H9 (cell line): ENCODE results near the gene RASA3. TPM values are rescaled to one million over a fixed set of nuclear protein-coding genes. Genes with fewer than 3 reads are reported as not detected.

Experiments used
- DNase-seq: peaks from one replicate; pipeline ENCODE4 v3.0.0-alpha.2; 2017
- H2AFZ ChIP-seq: one replicate; pipeline ENCODE4 v1.6.1; 2013; ENCODE audit warnings: mild to moderate bottlenecking, low read length, control low read depth, moderate library complexity
- H2AK5ac ChIP-seq: 2 replicates; pipeline ENCODE4 v1.6.1; 2013; ENCODE audit warnings: low read length, control low read depth, mixed read lengths; ENCODE audit not compliant: insufficient read length
- H2BK120ac ChIP-seq: one replicate; pipeline ENCODE4 v1.6.1; 2013; ENCODE audit warnings: low read depth, mild to moderate bottlenecking, low read length, control low read depth, inconsistent platforms; ENCODE audit not compliant: poor library complexity, severe bottlenecking
- H2BK12ac ChIP-seq: 2 replicates; pipeline ENCODE4 v1.6.1; 2013; ENCODE audit warnings: low read length, control low read depth, mixed read lengths, low read depth; ENCODE audit not compliant: insufficient read length
- H2BK15ac ChIP-seq: 2 replicates; pipeline ENCODE4 v1.6.1; 2013; ENCODE audit warnings: low read depth, low read length, control low read depth
- H2BK20ac ChIP-seq: one replicate; pipeline ENCODE4 v1.6.1; 2013; ENCODE audit warnings: low read depth, mild to moderate bottlenecking, low read length, control low read depth, inconsistent platforms; ENCODE audit not compliant: poor library complexity, severe bottlenecking
- H2BK5ac ChIP-seq: 2 replicates; pipeline ENCODE4 v1.6.1; 2013; ENCODE audit warnings: low read length, control low read depth, mixed read lengths; ENCODE audit not compliant: insufficient read length
- H3K14ac ChIP-seq: 2 replicates; pipeline ENCODE4 v1.6.1; 2013; ENCODE audit warnings: low read length, control low read depth; ENCODE audit not compliant: insufficient read depth
- H3K18ac ChIP-seq: 2 replicates; pipeline ENCODE4 v1.6.1; 2013; ENCODE audit warnings: low read depth, mild to moderate bottlenecking, mixed read lengths, low read length, control low read depth; ENCODE audit not compliant: insufficient read length
- H3K23ac ChIP-seq: 2 replicates; pipeline ENCODE4 v1.6.1; 2013; ENCODE audit warnings: low read length, control low read depth, mixed read lengths, low read depth; ENCODE audit not compliant: insufficient read length
- H3K23me2 ChIP-seq: 2 replicates; pipeline ENCODE4 v1.6.1; 2013; ENCODE audit warnings: low read depth, mild to moderate bottlenecking, mixed read lengths, low read length, control low read depth; ENCODE audit not compliant: insufficient read length, poor library complexity, severe bottlenecking
- H3K27ac ChIP-seq: 2 replicates; pipeline ENCODE4 v1.5.1; 2013; ENCODE audit warnings: low read length, control low read depth, mixed read lengths, low read depth; ENCODE audit not compliant: insufficient read length
- H3K27me3 ChIP-seq: 2 replicates; pipeline ENCODE4 v1.6.1; 2013; ENCODE audit warnings: low read length, control low read depth, inconsistent platforms; ENCODE audit not compliant: insufficient read depth
- H3K4ac ChIP-seq: 2 replicates; pipeline ENCODE4 v1.6.1; 2013; ENCODE audit warnings: low read depth, mild to moderate bottlenecking, control low read depth, inconsistent platforms, low read length, moderate library complexity
- H3K4me1 ChIP-seq: 2 replicates; pipeline ENCODE4 v1.6.1; 2013; ENCODE audit warnings: low read length, control low read depth, inconsistent platforms; ENCODE audit not compliant: insufficient read depth
- H3K4me2 ChIP-seq: 2 replicates; pipeline ENCODE4 v1.6.1; 2013; ENCODE audit warnings: low read length, control low read depth, mixed read lengths; ENCODE audit not compliant: insufficient read length, insufficient read depth
- H3K56ac ChIP-seq: 2 replicates; pipeline ENCODE4 v1.6.1; 2013; ENCODE audit warnings: low read depth, mild to moderate bottlenecking, mixed read lengths, low read length, control low read depth; ENCODE audit not compliant: insufficient read length
- H3K79me1 ChIP-seq: 2 replicates; pipeline ENCODE4 v1.6.1; 2013; ENCODE audit warnings: low read depth, mild to moderate bottlenecking, moderate library complexity, low read length, control low read depth, inconsistent platforms; ENCODE audit not compliant: insufficient read depth, poor library complexity, severe bottlenecking
- H3K79me2 ChIP-seq: 2 replicates; pipeline ENCODE4 v1.6.1; 2013; ENCODE audit warnings: low read length, control low read depth, inconsistent platforms; ENCODE audit not compliant: insufficient read depth
- H3K9ac ChIP-seq: 2 replicates; pipeline ENCODE4 v1.6.1; 2013; ENCODE audit warnings: low read length, control low read depth, mixed read lengths; ENCODE audit not compliant: insufficient read length; ENCODE audit errors: extremely low read depth
- H3K9me3 ChIP-seq: one replicate; pipeline ENCODE4 v1.6.1; 2013; ENCODE audit warnings: low read depth, low read length, inconsistent platforms; ENCODE audit not compliant: control insufficient read depth
- H3T11ph ChIP-seq: one replicate; pipeline ENCODE4 v1.6.1; 2013; ENCODE audit warnings: mild to moderate bottlenecking, low read length, control low read depth, inconsistent platforms
- H4K20me1 ChIP-seq: one replicate; pipeline ENCODE4 v1.6.1; 2013; ENCODE audit not compliant: control insufficient read depth, insufficient read length, insufficient read depth
- H4K5ac ChIP-seq: 2 replicates; pipeline ENCODE4 v1.6.1; 2013; ENCODE audit warnings: low read depth, mild to moderate bottlenecking, mixed read lengths, low read length, control low read depth; ENCODE audit not compliant: insufficient read length
- H4K8ac ChIP-seq: replicated peaks from 2 replicates; pipeline ENCODE4 v1.6.1; 2013; ENCODE audit warnings: low read length, control low read depth, mixed read lengths, low read depth; ENCODE audit not compliant: insufficient read length
- H4K91ac ChIP-seq: 2 replicates; pipeline ENCODE4 v1.6.1; 2013; ENCODE audit warnings: low read depth, mild to moderate bottlenecking, moderate library complexity, mixed read lengths, low read length, control low read depth; ENCODE audit not compliant: insufficient read length
- H3K27ac Mint-ChIP-seq, 3 experiments: 2 replicates in 2 of 3; 3 replicates in 1 of 3; pipeline ENCODE4 v1.8.0; 2020 to 2021; ENCODE audit warnings: mixed read lengths in 3 of 3, mild to moderate bottlenecking in 1 of 3, moderate library complexity in 1 of 3
- H3K27me3 Mint-ChIP-seq: 2 replicates; pipeline ENCODE4 v1.8.0; 2021; ENCODE audit warnings: low read depth, mild to moderate bottlenecking, moderate library complexity, mixed read lengths
- H3K36me3 Mint-ChIP-seq, 3 experiments: 2 replicates in 2 of 3; 3 replicates in 1 of 3; pipeline ENCODE4 v1.8.0; 2020 to 2021; ENCODE audit warnings: low read depth in 3 of 3, mixed read lengths in 3 of 3; ENCODE audit not compliant: insufficient read depth in 1 of 3
- H3K4me1 Mint-ChIP-seq, 2 experiments: 2 replicates each; pipeline ENCODE4 v1.8.0; 2020; ENCODE audit warnings: mixed read lengths in 2 of 2
- H3K4me3 Mint-ChIP-seq, 2 experiments: 2 replicates in 1 of 2; 3 replicates in 1 of 2; pipeline ENCODE4 v1.8.0; 2020 to 2021; ENCODE audit warnings: mild to moderate bottlenecking in 2 of 2, mixed read lengths in 2 of 2, moderate library complexity in 1 of 2
- H3K9me3 Mint-ChIP-seq, 2 experiments: 2 replicates in 1 of 2; 3 replicates in 1 of 2; pipeline ENCODE4 v1.8.0; 2020; ENCODE audit warnings: mild to moderate bottlenecking in 2 of 2, mixed read lengths in 2 of 2, moderate library complexity in 1 of 2
- CTCF ChIP-seq: fragments of 200-600 bp; sonication (generic); conservative IDR thresholded peaks from 3 replicates; pipeline ENCODE4 v1.8.0; 2021; ENCODE audit warnings: antibody characterized with exemption, mild to moderate bottlenecking
- WGBS: extraction: QIAGEN DNeasy Blood & Tissue Kit; methylation state at CpG from one replicate; pipeline ENCODE4 v1.1.7; 2013; ENCODE audit warnings: missing lambda C conversion rate, low lambda C conversion rate, mixed read lengths; ENCODE audit not compliant: insufficient read length; ENCODE audit errors: extremely low coverage; 5-methylcytosine and 5-hydroxymethylcytosine counted together
- total RNA-seq: library from RNA; stranded (reverse); gene quantifications from 2 replicates; pipeline ENCODE4 v1.2.1, GENCODE V29; 2021

Gene RASA3
- total RNA-seq, 1 experiment from 2014 or later = 12.3 TPM

DNA sequence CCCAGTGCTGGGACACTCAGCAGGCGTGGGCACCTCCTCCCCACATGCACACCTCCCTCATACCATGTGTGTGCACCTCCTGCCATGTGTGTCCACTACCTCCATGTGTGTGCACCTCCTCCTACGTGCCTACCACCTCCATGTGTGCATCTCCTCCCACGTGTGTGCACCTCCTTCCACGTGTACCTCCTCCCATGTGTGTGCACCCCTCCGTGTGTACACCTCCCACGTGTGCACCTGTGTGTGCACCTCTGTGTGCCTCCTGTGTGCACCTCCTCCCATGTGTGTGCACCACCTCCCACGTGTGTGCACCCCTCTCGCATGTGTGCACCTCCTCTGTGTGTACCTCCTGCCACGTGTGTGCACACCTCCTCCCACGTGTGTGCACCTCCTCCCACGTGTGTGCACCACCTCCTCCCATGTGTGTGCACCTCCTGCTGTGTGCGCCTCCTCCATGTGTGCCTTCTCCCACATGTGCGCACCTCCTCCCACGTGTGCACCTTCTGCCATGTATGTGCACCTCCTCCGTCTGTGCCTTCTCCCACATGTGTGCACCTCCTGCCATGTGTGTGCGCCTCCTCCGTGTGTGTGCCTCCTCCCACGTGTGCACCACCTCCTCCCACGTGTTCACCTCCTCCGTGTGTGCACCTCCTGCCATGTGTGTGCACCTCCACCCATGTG lies 152.5 kb downstream of the RASA3 start:
- Histone ChIP-seq H4K20me1 (peaks cover 8% of the 10 kb centered on the region), H2BK20ac (no peak overlapping the region), H3K9ac (no peak overlapping the region), H3K14ac (no peak overlapping the region), H3K4ac (no peak overlapping the region), H3K9me3 (no peaks in the 10 kb centered on the region), H3K27ac (no peak overlapping the region), H3K4me2 (no peak overlapping the region), H4K5ac (peak overlapping the region; percentile 4), H3K23me2 (no peaks in the 10 kb centered on the region), H3K79me1 (no peaks in the 10 kb centered on the region), H2BK12ac (no peak overlapping the region), H2AFZ (no peak overlapping the region), H2BK5ac (no peak overlapping the region), H2BK120ac (no peak overlapping the region), H4K8ac (peak overlapping the region; percentile 5), H3K27me3 (no peaks in the 10 kb centered on the region), H4K91ac (no peak overlapping the region), H2BK15ac (no peak overlapping the region), H3K79me2 (no peaks in the 10 kb centered on the region), H3T11ph (no peak overlapping the region), H3K23ac (no peak overlapping the region), H3K18ac (no peak overlapping the region), H3K4me1 (no peaks in the 10 kb centered on the region), H2AK5ac (no peak overlapping the region), H3K56ac (no peak overlapping the region)
- H3K4me3 Mint-ChIP-seq = no peak overlapping the region
- no CpG with 5 or more reads among the region's 20 CpGs for WGBS
- H3K27ac Mint-ChIP-seq = peak overlapping the region in 1 of 3 experiments; percentile 86; a peak in 2 of 7 replicates
- no peak for TF ChIP-seq CTCF
- H3K9me3 Mint-ChIP-seq = no peaks in the 10 kb centered on the region
- H3K36me3 Mint-ChIP-seq = peaks cover 12 to 20% (median 13%) of the 10 kb centered on the region in 3 experiments; a peak in 6 of 7 replicates
- DNase-seq = no peak
- H3K27me3 Mint-ChIP-seq = no peaks in the 10 kb centered on the region
- H3K4me1 Mint-ChIP-seq = peaks cover 0 to 13% of the 10 kb centered on the region in 2 experiments; a peak in 2 of 4 replicates
